CD4-positive, alpha-beta T cell treated with Interleukin-15 for 1 hour (primary cell): ENCODE data around the gene TMEM117.
"Not testable (repeated sequence)": the region's sequence is repeated elsewhere in the genome, so short reads cannot be mapped to it uniquely, and the experiment has no call there.

Experiments used
- DNase-seq: peaks from one replicate; pipeline ENCODE4 v3.0.0-alpha.2; 2020

Gene TMEM117

GRCh38 chr12:44331269-44331668 lies 495.4 kb downstream of the TMEM117 start:
- DNase-seq = no peak

DNA sequence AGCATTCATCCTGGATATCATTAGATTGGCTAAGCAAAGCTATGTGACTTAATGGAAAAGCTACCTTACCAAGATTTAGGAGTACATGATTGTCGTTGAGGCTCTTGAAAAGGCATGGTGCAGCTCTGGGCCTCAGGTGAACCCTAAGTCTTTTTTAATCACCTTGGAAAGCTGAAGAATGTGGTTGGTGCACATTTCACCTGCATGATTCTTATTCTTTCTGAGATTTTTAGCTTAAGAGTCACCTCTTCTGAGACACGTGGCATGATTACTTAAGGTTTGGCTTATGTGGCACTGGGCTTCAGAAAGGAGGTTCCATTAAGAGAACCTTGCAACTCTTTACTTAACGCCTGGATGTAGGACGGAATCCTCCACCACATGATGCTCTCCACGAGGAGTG lies 498.5 kb downstream of the TMEM117 start:
- no peak for DNase-seq

DNA sequence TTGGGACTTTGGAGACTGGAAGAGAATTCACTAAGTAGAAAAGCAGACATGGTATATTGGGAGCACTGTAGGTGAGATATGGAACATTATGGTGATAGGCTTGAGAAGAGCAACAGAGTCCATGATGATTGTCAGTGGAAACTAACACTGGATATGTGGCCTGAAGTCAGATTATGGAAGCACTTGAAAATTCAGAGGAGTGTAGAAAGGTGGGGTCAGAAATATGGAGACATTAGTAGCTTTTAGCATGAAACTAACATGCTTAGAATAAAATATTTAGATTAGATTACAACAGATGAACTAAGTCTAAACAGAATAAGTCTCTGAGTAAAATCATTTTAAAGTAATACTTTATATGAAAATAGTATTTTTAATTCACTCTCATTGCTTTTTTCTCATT lies 499.1 kb downstream of the TMEM117 start:
- no peak for DNase-seq

- no peak for DNase-seq
Observed at GRCh38 chr12:44336577-44336976, 500.7 kb downstream of the TMEM117 start.

DNA sequence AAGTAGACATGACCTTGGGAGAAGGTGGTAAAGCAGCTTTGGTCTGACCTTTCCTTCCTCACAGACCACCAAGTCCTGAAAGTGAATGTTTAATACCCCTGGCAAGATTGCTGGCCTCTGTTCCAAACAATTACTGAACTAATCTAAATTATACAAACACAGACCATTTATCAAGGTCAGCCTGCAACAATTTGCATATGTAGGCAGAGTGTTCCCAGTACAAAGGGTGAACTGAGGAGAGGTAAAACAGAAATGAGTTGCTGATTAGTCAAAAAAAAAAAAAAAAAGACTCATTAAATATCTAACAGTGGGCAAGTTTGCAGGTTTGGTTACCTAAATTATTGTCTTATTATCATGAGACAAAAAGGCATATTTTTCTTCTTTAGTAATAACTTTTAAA lies 506.5 kb downstream of the TMEM117 start:
- no peak for DNase-seq

GRCh38 chr12:44347145-44347544 lies 511.3 kb downstream of the TMEM117 start:
- DNase-seq = no peak

GRCh38 chr12:44357494-44357893 lies 521.6 kb downstream of the TMEM117 start:
- no peak for DNase-seq

DNA sequence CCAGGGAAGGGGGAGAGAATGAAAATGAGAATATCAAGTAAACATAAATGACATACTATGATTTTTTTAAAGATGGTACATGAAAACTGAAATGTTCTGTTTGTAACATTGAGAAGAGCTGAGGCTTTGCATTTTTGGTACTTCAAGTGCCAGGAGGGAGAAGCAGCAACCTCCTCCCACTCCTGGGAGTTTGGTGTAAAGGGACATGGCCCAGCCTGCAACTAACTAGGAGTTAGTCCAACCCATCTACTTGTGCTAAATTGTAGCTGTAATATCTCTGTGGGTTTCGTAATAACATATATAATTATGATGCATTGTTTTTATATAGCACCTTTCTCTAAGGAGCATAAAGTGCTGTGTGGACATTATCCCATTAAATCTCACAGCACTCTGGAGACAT lies 522.8 kb downstream of the TMEM117 start:
- no peak for DNase-seq

- no peak for DNase-seq
Observed at GRCh38 chr12:44362947-44363346, 527.1 kb downstream of the TMEM117 start.

GRCh38 chr12:44367136-44367535 lies 531.3 kb downstream of the TMEM117 start:
- no peak for DNase-seq

GRCh38 chr12:44367916-44368315 lies 532.0 kb downstream of the TMEM117 start:
- no peak for DNase-seq

DNA sequence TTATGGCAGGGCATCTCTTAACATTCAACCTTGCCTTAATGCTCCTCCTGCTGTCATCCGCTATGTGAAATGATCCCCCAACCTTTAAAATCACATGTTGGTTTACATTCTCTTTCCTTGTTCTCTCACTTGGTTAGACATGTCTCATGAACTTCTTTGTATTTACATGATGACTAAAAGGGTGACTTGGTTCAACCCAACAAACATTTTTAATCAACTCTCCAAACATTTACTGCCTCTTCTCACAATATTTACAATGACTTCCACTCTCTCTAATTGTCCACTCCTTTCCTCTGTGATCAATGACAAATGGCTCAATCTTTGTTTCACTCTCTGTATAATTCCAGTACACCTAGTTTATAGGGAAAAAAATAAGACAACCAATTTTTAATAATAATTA lies 534.1 kb downstream of the TMEM117 start:
- no peak for DNase-seq

GRCh38 chr12:44370982-44371381 lies 535.1 kb downstream of the TMEM117 start:
- no peak for DNase-seq

- no peak for DNase-seq
Observed at GRCh38 chr12:44372259-44372658, 536.4 kb downstream of the TMEM117 start.

- DNase-seq = no peak
Observed at GRCh38 chr12:44375694-44376093, 539.8 kb downstream of the TMEM117 start.

GRCh38 chr12:44377443-44378187 lies 541.7 kb downstream of the TMEM117 start:
- DNase-seq = no peak

DNA sequence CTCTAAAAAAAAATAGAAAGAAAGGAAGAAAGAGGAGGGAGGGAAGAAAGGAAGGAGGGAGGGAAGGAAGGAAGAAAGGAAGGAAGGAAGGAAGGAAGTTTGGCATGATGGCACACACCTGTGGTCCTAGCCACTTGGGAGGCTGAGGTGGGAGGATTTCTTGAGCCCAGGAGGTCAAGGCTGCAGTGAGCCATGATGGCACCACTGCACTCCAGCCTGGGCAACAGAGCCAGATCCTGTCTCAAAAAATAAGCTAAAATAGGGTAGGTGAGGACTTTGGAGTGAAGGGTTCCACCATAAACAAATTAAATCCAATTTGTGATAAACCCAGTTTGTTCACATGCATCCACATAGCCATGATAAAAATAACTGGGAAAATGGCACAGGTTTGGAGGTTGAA lies 543.2 kb downstream of the TMEM117 start:
- not testable (repeated sequence) for DNase-seq

DNA sequence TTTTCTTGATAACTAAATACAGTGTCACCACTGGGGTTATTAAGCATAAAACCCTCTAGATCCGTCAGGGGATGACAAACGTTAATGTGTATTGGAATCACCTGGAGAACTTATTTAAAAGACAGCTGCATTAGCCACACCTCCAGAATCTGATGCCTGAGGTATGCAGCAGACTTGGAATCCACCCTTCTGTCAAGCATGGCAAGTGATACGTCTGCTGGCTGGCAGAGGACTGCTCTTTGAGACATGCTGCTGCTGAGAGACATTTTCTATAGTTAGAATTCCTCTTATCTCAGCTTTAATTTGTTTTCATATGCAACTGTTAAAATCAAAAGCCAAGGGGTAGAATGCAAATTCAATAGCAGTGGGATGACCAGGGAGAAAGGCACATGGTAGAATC lies 544.0 kb downstream of the TMEM117 start:
- DNase-seq = no peak

DNA sequence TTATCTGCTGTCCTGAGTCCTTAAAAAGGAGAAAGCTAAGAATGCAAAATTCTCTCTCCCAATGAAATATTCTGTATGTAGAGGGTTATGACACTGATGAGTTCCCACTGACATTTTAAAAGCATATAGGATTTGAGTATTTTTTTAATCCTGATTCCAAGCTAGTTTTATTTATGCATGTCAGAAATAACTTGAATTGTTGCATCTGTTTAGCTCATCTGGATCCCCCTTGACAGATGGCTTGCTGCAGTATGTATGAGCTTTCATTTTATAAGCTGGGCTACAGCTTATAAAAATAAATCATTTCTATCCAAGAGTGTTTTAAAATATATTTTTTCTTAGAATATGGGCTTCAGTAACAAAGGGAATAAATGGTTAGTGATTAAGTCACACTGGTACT lies 545.0 kb downstream of the TMEM117 start:
- no peak for DNase-seq

GRCh38 chr12:44381341-44381740 lies 545.5 kb downstream of the TMEM117 start:
- DNase-seq = no peak

DNA sequence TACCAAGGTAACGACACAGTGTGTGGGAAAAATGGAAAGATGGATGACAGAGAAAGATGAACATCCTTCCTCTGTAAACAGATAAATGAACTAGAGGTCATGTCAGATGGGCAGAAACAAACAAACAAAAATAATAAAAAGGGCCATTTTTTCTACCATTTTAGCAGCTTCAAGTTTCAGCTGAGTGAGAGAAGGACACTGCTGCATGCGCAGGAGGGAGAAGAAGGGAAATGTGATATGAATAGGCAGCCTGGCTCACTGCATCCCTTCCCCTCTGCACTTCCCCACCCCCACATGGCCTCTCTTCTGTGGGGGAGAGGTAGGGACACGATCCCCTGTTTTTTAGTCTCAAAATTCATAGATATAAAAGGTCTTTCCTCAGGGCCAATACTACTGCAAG lies 548.3 kb downstream of the TMEM117 start:
- no peak for DNase-seq

DNA sequence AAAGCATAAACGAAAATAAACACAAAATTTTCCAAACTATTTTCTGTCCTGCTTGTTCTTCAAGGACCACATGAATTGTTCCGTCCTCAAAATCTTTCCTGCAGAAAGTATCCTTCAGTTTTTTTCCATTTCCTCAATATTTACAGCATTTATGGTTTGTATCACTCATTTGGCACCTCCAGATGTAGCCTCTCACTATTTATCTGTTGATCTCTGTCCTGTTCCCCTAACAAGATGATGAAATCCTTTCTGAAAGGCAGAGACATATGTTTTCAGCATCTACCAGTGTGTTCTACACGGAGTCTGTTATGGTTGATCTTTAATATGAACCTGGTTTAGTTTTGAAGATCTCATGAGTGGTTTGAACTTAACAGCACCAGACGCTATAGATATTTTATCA lies 550.1 kb downstream of the TMEM117 start:
- no peak for DNase-seq

DNA sequence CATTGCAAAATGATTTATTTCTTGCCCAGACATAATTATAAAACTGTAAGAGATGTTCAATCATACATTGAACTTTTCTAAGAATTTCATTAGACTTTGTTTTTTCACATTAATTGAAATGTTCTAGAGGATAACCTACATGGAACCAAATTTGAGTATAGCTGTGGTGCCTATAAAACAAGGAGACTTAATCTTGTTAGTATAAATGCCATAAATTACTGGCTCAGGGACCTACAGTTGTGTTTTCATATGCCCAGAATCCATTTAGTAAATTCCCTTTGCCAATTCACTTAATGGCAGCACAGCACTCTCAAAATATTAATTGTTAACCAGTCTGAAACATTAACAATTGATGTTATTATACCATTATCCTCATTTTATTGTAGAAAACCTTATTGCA lies 551.7 kb downstream of the TMEM117 start:
- no peak for DNase-seq

GRCh38 chr12:44389038-44389437 lies 553.2 kb downstream of the TMEM117 start:
- DNase-seq = no peak

DNA sequence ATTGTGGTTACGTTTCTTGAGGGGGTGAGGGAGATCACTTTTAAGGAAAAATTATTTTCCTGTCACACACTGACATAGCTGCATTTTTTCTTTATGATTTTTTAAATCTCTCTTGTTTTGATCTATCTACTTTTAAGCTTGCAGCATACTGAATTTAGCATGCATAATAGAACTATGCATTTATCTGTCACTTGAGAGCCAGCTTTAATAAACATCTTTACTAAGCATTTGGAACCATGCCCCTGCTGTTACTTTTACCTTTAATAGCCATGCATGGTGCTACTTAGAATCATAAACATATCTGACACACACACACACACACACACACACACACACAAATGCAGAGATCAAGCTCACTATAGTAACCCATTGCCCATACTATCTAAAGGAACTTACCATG lies 554.0 kb downstream of the TMEM117 start:
- DNase-seq = no peak
